GM12872 (cell line): ENCODE measurements around the gene ITPR3.

Experiments
- TF ChIP-seq, protein P1 (sequence below): IDR thresholded peaks from 3 replicates; pipeline ENCODE4 v1.5.1; 2011; ENCODE audit warnings: low read depth, mild to moderate bottlenecking, low read length, moderate library complexity; ENCODE audit not compliant: insufficient read depth

The ITPR3 gene

GRCh38 chr6:33677143-33677660 lies 56.1 kb downstream of the ITPR3 start:
- TF ChIP-seq, protein P1, sequence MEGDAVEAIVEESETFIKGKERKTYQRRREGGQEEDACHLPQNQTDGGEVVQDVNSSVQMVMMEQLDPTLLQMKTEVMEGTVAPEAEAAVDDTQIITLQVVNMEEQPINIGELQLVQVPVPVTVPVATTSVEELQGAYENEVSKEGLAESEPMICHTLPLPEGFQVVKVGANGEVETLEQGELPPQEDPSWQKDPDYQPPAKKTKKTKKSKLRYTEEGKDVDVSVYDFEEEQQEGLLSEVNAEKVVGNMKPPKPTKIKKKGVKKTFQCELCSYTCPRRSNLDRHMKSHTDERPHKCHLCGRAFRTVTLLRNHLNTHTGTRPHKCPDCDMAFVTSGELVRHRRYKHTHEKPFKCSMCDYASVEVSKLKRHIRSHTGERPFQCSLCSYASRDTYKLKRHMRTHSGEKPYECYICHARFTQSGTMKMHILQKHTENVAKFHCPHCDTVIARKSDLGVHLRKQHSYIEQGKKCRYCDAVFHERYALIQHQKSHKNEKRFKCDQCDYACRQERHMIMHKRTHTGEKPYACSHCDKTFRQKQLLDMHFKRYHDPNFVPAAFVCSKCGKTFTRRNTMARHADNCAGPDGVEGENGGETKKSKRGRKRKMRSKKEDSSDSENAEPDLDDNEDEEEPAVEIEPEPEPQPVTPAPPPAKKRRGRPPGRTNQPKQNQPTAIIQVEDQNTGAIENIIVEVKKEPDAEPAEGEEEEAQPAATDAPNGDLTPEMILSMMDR = no peak

- TF ChIP-seq, protein P1 = no peak
These were observed 56.6 kb downstream of the ITPR3 start for GRCh38 chr6:33677689-33678088.

GRCh38 chr6:33678233-33678931 lies 57.3 kb downstream of the ITPR3 start:
- TF ChIP-seq, protein P1 = no peak

- TF ChIP-seq, protein P1 = no peak
These were observed 57.9 kb downstream of the ITPR3 start for GRCh38 chr6:33678932-33679490.

- TF ChIP-seq, protein P1 = no peak
These were observed 58.6 kb downstream of the ITPR3 start for GRCh38 chr6:33679761-33680160.

DNA sequence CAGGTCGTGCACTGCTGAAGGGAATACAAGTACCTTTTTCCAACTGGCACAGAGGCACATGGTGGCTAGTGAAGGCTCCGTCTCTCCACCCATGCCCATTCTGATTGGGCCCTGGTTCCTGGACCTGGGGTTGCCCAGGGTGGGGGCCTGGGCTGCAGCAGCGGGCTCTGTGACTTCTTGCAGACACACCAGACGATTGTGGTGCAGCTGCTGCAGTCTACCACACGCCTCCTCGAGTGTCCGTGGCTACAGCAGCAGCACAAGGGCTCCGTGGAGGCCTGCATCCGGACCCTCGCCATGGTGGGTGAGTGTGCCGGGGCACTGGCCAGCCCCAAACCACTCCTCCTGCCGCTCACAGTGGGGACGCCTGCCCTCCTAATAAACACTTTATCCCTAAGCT lies 61.2 kb downstream of the ITPR3 start:
- TF ChIP-seq, protein P1 = no peak

GRCh38 chr6:33683051-33683571 lies 62.0 kb downstream of the ITPR3 start:
- TF ChIP-seq, protein P1 = no peak
